ENCODE data around the gene GCNA.

GCNA gene, protein sequence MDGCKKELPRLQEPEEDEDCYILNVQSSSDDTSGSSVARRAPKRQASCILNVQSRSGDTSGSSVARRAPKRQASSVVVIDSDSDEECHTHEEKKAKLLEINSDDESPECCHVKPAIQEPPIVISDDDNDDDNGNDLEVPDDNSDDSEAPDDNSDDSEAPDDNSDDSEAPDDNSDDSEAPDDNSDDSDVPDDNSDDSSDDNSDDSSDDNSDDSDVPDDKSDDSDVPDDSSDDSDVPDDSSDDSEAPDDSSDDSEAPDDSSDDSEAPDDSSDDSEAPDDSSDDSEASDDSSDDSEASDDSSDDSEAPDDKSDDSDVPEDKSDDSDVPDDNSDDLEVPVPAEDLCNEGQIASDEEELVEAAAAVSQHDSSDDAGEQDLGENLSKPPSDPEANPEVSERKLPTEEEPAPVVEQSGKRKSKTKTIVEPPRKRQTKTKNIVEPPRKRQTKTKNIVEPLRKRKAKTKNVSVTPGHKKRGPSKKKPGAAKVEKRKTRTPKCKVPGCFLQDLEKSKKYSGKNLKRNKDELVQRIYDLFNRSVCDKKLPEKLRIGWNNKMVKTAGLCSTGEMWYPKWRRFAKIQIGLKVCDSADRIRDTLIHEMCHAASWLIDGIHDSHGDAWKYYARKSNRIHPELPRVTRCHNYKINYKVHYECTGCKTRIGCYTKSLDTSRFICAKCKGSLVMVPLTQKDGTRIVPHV

GRCh38 chrX:71578253-71579135 lies at the start of gene GCNA:
GCNA (plus strand) TSS chrX:71578437; CDS start chrX:71580822, 2,385 bp downstream.
- TF ChIP-seq, protein P1, sequence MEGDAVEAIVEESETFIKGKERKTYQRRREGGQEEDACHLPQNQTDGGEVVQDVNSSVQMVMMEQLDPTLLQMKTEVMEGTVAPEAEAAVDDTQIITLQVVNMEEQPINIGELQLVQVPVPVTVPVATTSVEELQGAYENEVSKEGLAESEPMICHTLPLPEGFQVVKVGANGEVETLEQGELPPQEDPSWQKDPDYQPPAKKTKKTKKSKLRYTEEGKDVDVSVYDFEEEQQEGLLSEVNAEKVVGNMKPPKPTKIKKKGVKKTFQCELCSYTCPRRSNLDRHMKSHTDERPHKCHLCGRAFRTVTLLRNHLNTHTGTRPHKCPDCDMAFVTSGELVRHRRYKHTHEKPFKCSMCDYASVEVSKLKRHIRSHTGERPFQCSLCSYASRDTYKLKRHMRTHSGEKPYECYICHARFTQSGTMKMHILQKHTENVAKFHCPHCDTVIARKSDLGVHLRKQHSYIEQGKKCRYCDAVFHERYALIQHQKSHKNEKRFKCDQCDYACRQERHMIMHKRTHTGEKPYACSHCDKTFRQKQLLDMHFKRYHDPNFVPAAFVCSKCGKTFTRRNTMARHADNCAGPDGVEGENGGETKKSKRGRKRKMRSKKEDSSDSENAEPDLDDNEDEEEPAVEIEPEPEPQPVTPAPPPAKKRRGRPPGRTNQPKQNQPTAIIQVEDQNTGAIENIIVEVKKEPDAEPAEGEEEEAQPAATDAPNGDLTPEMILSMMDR (IDR thresholded peaks at IDR 0.05; ENCODE audit: borderline replicate concordance, insufficient read depth, low read depth, low read length): no peak
- H3K4me3 ChIP-seq (ENCODE audit: low read depth, low read length): no peak within 1 kb of the TSS

DNA sequence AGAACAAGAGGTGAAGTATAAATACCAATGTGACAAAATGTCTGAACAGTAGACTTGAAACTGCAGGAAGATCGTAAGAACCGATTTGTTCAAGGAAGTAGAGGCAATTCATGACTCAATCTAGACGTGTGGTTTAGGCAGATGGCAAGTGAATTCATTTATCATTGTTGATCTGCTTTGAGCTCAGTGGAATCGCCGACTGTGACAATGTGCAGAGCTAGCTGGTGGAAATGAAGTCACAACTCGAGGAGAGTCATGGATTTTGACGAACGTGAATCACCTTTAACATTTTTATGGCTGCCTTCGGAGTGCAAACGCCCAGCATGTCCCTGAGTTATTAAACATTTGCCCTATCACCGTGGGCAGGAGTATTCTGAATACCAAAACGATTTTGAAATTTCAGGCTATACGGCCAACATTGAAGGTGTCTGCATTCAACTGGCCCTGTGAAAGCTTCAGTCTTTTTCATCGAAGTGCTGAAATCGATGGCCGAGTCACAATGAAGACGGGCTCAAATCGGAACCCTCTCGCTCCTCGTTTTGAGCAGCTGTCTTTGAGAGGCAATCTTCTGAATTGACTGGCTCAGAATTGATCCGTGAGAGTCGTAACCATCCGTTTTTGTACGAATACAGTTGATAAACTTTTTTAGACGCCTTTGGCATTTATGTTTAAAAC lies 46.0 kb upstream of the GCNA start:
- TF ChIP-seq, protein P1 (IDR thresholded peaks at IDR 0.05; ENCODE audit: borderline replicate concordance, insufficient read depth, low read depth, low read length): no peak

DNA sequence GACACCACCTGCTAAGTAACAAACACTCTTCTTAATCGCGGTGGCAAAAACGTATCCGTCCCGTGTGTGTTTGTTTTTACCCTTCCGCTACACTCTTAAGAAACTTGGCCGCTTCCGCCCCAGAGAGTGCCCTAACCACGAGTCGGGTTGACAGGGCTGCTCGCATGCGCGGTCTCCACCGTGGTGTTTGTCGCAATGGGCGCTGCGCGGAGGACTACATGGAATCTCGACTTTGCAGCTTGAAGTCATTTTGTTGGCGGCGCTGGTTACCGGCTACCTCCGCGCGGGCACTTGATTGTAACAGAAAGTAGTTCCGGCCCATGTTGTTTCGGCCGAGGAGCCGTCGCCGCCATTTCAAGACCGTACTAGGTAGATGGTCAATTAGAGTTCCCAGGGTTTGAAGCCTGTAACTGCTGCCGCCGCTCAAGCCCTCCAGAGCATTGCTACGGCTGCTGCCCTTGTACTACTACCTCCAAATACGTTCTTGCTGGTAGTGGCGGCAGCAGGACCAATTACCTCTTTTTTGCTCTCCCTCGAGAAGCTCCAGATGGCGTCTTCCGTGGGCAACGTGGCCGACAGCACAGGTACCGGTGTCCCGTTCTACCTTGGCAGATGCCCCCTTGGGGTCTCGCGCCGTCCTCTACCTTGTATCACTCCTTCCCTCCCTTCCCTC lies 45.3 kb upstream of the GCNA start, which contains the start of gene OGT:
TSS of gene OGT (plus strand) at position 352 of the 673 bp plus-strand sequence. CDS start at position 548, 196 bp downstream.
- TF ChIP-seq, protein P1 (IDR thresholded peaks at IDR 0.05; ENCODE audit: borderline replicate concordance, insufficient read depth, low read depth, low read length): no peak
- H3K4me3 ChIP-seq (ENCODE audit: low read depth, low read length): peak within 1 kb of the TSS; percentile 73

More for the DNA sequence above, 46.0 kb upstream of the GCNA start:
- H3K4me3 ChIP-seq (ENCODE audit: low read depth, low read length): peak overlapping the region; percentile 73

DNA sequence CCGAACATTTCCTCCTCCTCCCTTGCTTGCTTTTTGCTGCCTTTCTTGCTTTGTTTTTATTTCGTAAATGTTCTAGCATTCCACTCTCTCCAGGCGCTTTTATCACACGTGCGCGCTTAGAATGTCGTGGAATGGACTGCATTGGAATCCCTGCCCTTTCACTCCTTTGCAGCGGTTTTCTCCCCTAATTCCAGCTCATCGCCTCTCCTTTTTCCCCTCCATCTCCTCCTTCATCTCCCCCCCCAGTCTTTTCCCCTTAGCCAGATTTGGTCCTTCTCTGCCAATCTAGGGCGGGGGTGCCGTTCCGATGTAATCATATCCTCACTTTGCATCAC lies 44.8 kb upstream of the GCNA start:
- TF ChIP-seq, protein P1 (IDR thresholded peaks at IDR 0.05; ENCODE audit: borderline replicate concordance, insufficient read depth, low read depth, low read length): no peak

GRCh38 chrX:71533851-71534561 lies 44.2 kb upstream of the GCNA start:
- TF ChIP-seq, protein P1 (IDR thresholded peaks at IDR 0.05; ENCODE audit: borderline replicate concordance, insufficient read depth, low read depth, low read length): no peak
- peak overlapping the region; percentile 73 for H3K4me3 ChIP-seq (ENCODE audit: low read depth, low read length)

More for the DNA sequence above, 44.8 kb upstream of the GCNA start:
- peak overlapping the region; percentile 73 for H3K4me3 ChIP-seq (ENCODE audit: low read depth, low read length)

All from GM12875 (cell line).